H9 (cell line): ENCODE results near the gene ELP1. TPM values are rescaled to one million over a fixed set of nuclear protein-coding genes. Genes with fewer than 3 reads are reported as not detected.

ENCODE experiments used
- DNase-seq: peaks from one replicate; pipeline ENCODE4 v3.0.0-alpha.2; 2017
- H2AFZ ChIP-seq: one replicate; pipeline ENCODE4 v1.6.1; 2013; ENCODE audit warnings: mild to moderate bottlenecking, low read length, control low read depth, moderate library complexity
- H2AK5ac ChIP-seq: 2 replicates; pipeline ENCODE4 v1.6.1; 2013; ENCODE audit warnings: low read length, control low read depth, mixed read lengths; ENCODE audit not compliant: insufficient read length
- H2BK120ac ChIP-seq: one replicate; pipeline ENCODE4 v1.6.1; 2013; ENCODE audit warnings: low read depth, mild to moderate bottlenecking, low read length, control low read depth, inconsistent platforms; ENCODE audit not compliant: poor library complexity, severe bottlenecking
- H2BK12ac ChIP-seq: 2 replicates; pipeline ENCODE4 v1.6.1; 2013; ENCODE audit warnings: low read length, control low read depth, mixed read lengths, low read depth; ENCODE audit not compliant: insufficient read length
- H2BK15ac ChIP-seq: 2 replicates; pipeline ENCODE4 v1.6.1; 2013; ENCODE audit warnings: low read depth, low read length, control low read depth
- H2BK20ac ChIP-seq: one replicate; pipeline ENCODE4 v1.6.1; 2013; ENCODE audit warnings: low read depth, mild to moderate bottlenecking, low read length, control low read depth, inconsistent platforms; ENCODE audit not compliant: poor library complexity, severe bottlenecking
- H2BK5ac ChIP-seq: 2 replicates; pipeline ENCODE4 v1.6.1; 2013; ENCODE audit warnings: low read length, control low read depth, mixed read lengths; ENCODE audit not compliant: insufficient read length
- H3K14ac ChIP-seq: 2 replicates; pipeline ENCODE4 v1.6.1; 2013; ENCODE audit warnings: low read length, control low read depth; ENCODE audit not compliant: insufficient read depth
- H3K18ac ChIP-seq: 2 replicates; pipeline ENCODE4 v1.6.1; 2013; ENCODE audit warnings: low read depth, mild to moderate bottlenecking, mixed read lengths, low read length, control low read depth; ENCODE audit not compliant: insufficient read length
- H3K23ac ChIP-seq: 2 replicates; pipeline ENCODE4 v1.6.1; 2013; ENCODE audit warnings: low read length, control low read depth, mixed read lengths, low read depth; ENCODE audit not compliant: insufficient read length
- H3K23me2 ChIP-seq: 2 replicates; pipeline ENCODE4 v1.6.1; 2013; ENCODE audit warnings: low read depth, mild to moderate bottlenecking, mixed read lengths, low read length, control low read depth; ENCODE audit not compliant: insufficient read length, poor library complexity, severe bottlenecking
- H3K27ac ChIP-seq: 2 replicates; pipeline ENCODE4 v1.5.1; 2013; ENCODE audit warnings: low read length, control low read depth, mixed read lengths, low read depth; ENCODE audit not compliant: insufficient read length
- H3K27me3 ChIP-seq: 2 replicates; pipeline ENCODE4 v1.6.1; 2013; ENCODE audit warnings: low read length, control low read depth, inconsistent platforms; ENCODE audit not compliant: insufficient read depth
- H3K4ac ChIP-seq: 2 replicates; pipeline ENCODE4 v1.6.1; 2013; ENCODE audit warnings: low read depth, mild to moderate bottlenecking, control low read depth, inconsistent platforms, low read length, moderate library complexity
- H3K4me1 ChIP-seq: 2 replicates; pipeline ENCODE4 v1.6.1; 2013; ENCODE audit warnings: low read length, control low read depth, inconsistent platforms; ENCODE audit not compliant: insufficient read depth
- H3K4me2 ChIP-seq: 2 replicates; pipeline ENCODE4 v1.6.1; 2013; ENCODE audit warnings: low read length, control low read depth, mixed read lengths; ENCODE audit not compliant: insufficient read length, insufficient read depth
- H3K56ac ChIP-seq: 2 replicates; pipeline ENCODE4 v1.6.1; 2013; ENCODE audit warnings: low read depth, mild to moderate bottlenecking, mixed read lengths, low read length, control low read depth; ENCODE audit not compliant: insufficient read length
- H3K79me1 ChIP-seq: 2 replicates; pipeline ENCODE4 v1.6.1; 2013; ENCODE audit warnings: low read depth, mild to moderate bottlenecking, moderate library complexity, low read length, control low read depth, inconsistent platforms; ENCODE audit not compliant: insufficient read depth, poor library complexity, severe bottlenecking
- H3K79me2 ChIP-seq: 2 replicates; pipeline ENCODE4 v1.6.1; 2013; ENCODE audit warnings: low read length, control low read depth, inconsistent platforms; ENCODE audit not compliant: insufficient read depth
- H3K9ac ChIP-seq: 2 replicates; pipeline ENCODE4 v1.6.1; 2013; ENCODE audit warnings: low read length, control low read depth, mixed read lengths; ENCODE audit not compliant: insufficient read length; ENCODE audit errors: extremely low read depth
- H3K9me3 ChIP-seq: one replicate; pipeline ENCODE4 v1.6.1; 2013; ENCODE audit warnings: low read depth, low read length, inconsistent platforms; ENCODE audit not compliant: control insufficient read depth
- H3T11ph ChIP-seq: one replicate; pipeline ENCODE4 v1.6.1; 2013; ENCODE audit warnings: mild to moderate bottlenecking, low read length, control low read depth, inconsistent platforms
- H4K20me1 ChIP-seq: one replicate; pipeline ENCODE4 v1.6.1; 2013; ENCODE audit not compliant: control insufficient read depth, insufficient read length, insufficient read depth
- H4K5ac ChIP-seq: 2 replicates; pipeline ENCODE4 v1.6.1; 2013; ENCODE audit warnings: low read depth, mild to moderate bottlenecking, mixed read lengths, low read length, control low read depth; ENCODE audit not compliant: insufficient read length
- H4K8ac ChIP-seq: replicated peaks from 2 replicates; pipeline ENCODE4 v1.6.1; 2013; ENCODE audit warnings: low read length, control low read depth, mixed read lengths, low read depth; ENCODE audit not compliant: insufficient read length
- H4K91ac ChIP-seq: 2 replicates; pipeline ENCODE4 v1.6.1; 2013; ENCODE audit warnings: low read depth, mild to moderate bottlenecking, moderate library complexity, mixed read lengths, low read length, control low read depth; ENCODE audit not compliant: insufficient read length
- H3K27ac Mint-ChIP-seq, 3 experiments: 2 replicates in 2 of 3; 3 replicates in 1 of 3; pipeline ENCODE4 v1.8.0; 2020 to 2021; ENCODE audit warnings: mixed read lengths in 3 of 3, mild to moderate bottlenecking in 1 of 3, moderate library complexity in 1 of 3
- H3K27me3 Mint-ChIP-seq: 2 replicates; pipeline ENCODE4 v1.8.0; 2021; ENCODE audit warnings: low read depth, mild to moderate bottlenecking, moderate library complexity, mixed read lengths
- H3K36me3 Mint-ChIP-seq, 3 experiments: 2 replicates in 2 of 3; 3 replicates in 1 of 3; pipeline ENCODE4 v1.8.0; 2020 to 2021; ENCODE audit warnings: low read depth in 3 of 3, mixed read lengths in 3 of 3; ENCODE audit not compliant: insufficient read depth in 1 of 3
- H3K4me1 Mint-ChIP-seq, 2 experiments: 2 replicates each; pipeline ENCODE4 v1.8.0; 2020; ENCODE audit warnings: mixed read lengths in 2 of 2
- H3K4me3 Mint-ChIP-seq, 2 experiments: 2 replicates in 1 of 2; 3 replicates in 1 of 2; pipeline ENCODE4 v1.8.0; 2020 to 2021; ENCODE audit warnings: mild to moderate bottlenecking in 2 of 2, mixed read lengths in 2 of 2, moderate library complexity in 1 of 2
- H3K9me3 Mint-ChIP-seq, 2 experiments: 2 replicates in 1 of 2; 3 replicates in 1 of 2; pipeline ENCODE4 v1.8.0; 2020; ENCODE audit warnings: mild to moderate bottlenecking in 2 of 2, mixed read lengths in 2 of 2, moderate library complexity in 1 of 2
- WGBS: extraction: QIAGEN DNeasy Blood & Tissue Kit; methylation state at CpG from one replicate; pipeline ENCODE4 v1.1.7; 2013; ENCODE audit warnings: missing lambda C conversion rate, low lambda C conversion rate, mixed read lengths; ENCODE audit not compliant: insufficient read length; ENCODE audit errors: extremely low coverage; 5-methylcytosine and 5-hydroxymethylcytosine counted together
- total RNA-seq: library from RNA; stranded (reverse); gene quantifications from 2 replicates; pipeline ENCODE4 v1.2.1, GENCODE V29; 2021
- TF ChIP-seq, protein P1 (sequence below): fragments of 200-600 bp; sonication (generic); conservative IDR thresholded peaks from 3 replicates; pipeline ENCODE4 v1.8.0; 2021; ENCODE audit warnings: antibody characterized with exemption, mild to moderate bottlenecking

Gene ELP1
- total RNA-seq, 1 experiment from 2014 or later = 38.7 TPM

DNA sequence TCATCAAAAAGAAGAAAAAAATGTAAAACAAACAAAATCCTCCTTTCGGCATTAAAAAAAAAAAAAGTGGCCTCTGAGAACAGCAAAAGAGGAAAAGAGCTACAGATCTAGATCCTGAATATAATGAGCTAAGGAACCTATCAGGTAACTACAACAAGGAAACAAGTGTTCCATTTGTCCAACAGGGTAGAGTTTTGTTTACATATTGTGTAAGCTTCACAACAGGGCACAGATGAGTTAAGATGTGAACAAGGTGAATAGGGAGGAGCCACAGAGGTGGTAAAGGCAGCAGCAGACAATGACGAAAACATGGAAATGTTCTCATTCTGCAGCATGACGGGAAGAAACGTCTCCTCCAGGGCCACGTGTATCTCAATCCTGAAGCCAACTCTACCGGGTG, 14.4 kb downstream of the ELP1 start:
- Histone ChIP-seq H3K56ac (no peak overlapping the region), H3K18ac (no peak overlapping the region), H4K5ac (no peak overlapping the region), H3K4ac (no peak overlapping the region), H2BK120ac (no peak overlapping the region), H2BK12ac (no peak overlapping the region), H3K23me2 (no peaks in the 10 kb centered on the region), H2AK5ac (no peak overlapping the region), H3K27ac (no peak overlapping the region), H2BK20ac (no peak overlapping the region), H3K27me3 (no peaks in the 10 kb centered on the region), H4K8ac (no peak overlapping the region), H3K4me2 (no peak overlapping the region), H2BK15ac (no peak overlapping the region), H3T11ph (no peak overlapping the region), H3K9me3 (no peaks in the 10 kb centered on the region), H2BK5ac (no peak overlapping the region), H3K4me1 (no peaks in the 10 kb centered on the region), H4K91ac (no peak overlapping the region), H3K23ac (no peak overlapping the region), H3K79me2 (no peaks in the 10 kb centered on the region), H3K79me1 (no peaks in the 10 kb centered on the region), H3K14ac (no peak overlapping the region), H4K20me1 (no peaks in the 10 kb centered on the region), H3K9ac (no peak overlapping the region), H2AFZ (no peak overlapping the region)
- Mint-ChIP-seq H3K27me3 (no peaks in the 10 kb centered on the region), H3K27ac (no peak overlapping the region), H3K4me1 (no peaks in the 10 kb centered on the region), H3K9me3 (no peaks in the 10 kb centered on the region), H3K4me3 (no peak overlapping the region), H3K36me3 (peaks cover 4 to 61% (median 54%) of the 10 kb centered on the region in 3 experiments; a peak in 6 of 7 replicates)
- TF ChIP-seq, protein P1, sequence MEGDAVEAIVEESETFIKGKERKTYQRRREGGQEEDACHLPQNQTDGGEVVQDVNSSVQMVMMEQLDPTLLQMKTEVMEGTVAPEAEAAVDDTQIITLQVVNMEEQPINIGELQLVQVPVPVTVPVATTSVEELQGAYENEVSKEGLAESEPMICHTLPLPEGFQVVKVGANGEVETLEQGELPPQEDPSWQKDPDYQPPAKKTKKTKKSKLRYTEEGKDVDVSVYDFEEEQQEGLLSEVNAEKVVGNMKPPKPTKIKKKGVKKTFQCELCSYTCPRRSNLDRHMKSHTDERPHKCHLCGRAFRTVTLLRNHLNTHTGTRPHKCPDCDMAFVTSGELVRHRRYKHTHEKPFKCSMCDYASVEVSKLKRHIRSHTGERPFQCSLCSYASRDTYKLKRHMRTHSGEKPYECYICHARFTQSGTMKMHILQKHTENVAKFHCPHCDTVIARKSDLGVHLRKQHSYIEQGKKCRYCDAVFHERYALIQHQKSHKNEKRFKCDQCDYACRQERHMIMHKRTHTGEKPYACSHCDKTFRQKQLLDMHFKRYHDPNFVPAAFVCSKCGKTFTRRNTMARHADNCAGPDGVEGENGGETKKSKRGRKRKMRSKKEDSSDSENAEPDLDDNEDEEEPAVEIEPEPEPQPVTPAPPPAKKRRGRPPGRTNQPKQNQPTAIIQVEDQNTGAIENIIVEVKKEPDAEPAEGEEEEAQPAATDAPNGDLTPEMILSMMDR = no peak
- no peak for DNase-seq
- WGBS = no CpG with 5 or more reads among the region's 6 CpGs
